ENCODE results near the gene STARD3NL.

The STARD3NL gene

GRCh38 chr7:38273286-38273995, 95.4 kb downstream of the STARD3NL start, which contains the start of gene TARP:
TSS of gene TARP (minus strand) at chr7:38273636.
- Histone ChIP-seq H3K4me1 (ENCODE audit: insufficient read depth, low read length, poor library complexity, severe bottlenecking) (no peaks in the 10 kb centered on the region), H3K9me2 (replicated peaks; ENCODE audit: low read depth, low read length) (no peaks in the 10 kb centered on the region), H3K9me3 (ENCODE audit: insufficient read depth, low read depth, low read length) (no peaks in the 10 kb centered on the region), H3K36me3 (ENCODE audit: insufficient read depth, low read length) (no peaks in the 10 kb centered on the region), H4K20me1 (ENCODE audit: insufficient read depth, low read length, poor library complexity, severe bottlenecking) (no peaks in the 10 kb centered on the region), H3K4me2 (ENCODE audit: low read depth, low read length, poor library complexity, severe bottlenecking) (no peak within 1 kb of the TSS), H3K79me2 (ENCODE audit: insufficient read depth, low read length) (no peaks in the 10 kb centered on the region), H2AFZ (ENCODE audit: low read length) (no peak within 1 kb of the TSS), H3K27me3 (ENCODE audit: insufficient read depth, low read length, poor library complexity, severe bottlenecking) (no peaks in the 10 kb centered on the region), H3F3A (ENCODE audit: low read depth) (no peaks in the 10 kb centered on the region), H3K9ac (ENCODE audit: low read depth, low read length, poor library complexity, severe bottlenecking) (no peak within 1 kb of the TSS), H3K4me3 (ENCODE audit: low read length, poor library complexity, severe bottlenecking) (no peak within 1 kb of the TSS)
- TF ChIP-seq EZH2phosphoT487 (IDR thresholded peaks at IDR 0.05; ENCODE audit: borderline replicate concordance) (no peak), CTCF (conservative IDR thresholded peaks at IDR 0.05; ENCODE audit: low read length) (no peak)

- Histone ChIP-seq H3K27me3 (ENCODE audit: insufficient read depth, low read length, poor library complexity, severe bottlenecking) (no peaks in the 10 kb centered on the region), H3K9me2 (replicated peaks; ENCODE audit: low read depth, low read length) (no peaks in the 10 kb centered on the region), H2AFZ (ENCODE audit: low read length) (no peak overlapping the region), H4K20me1 (ENCODE audit: insufficient read depth, low read length, poor library complexity, severe bottlenecking) (no peaks in the 10 kb centered on the region), H3K4me2 (ENCODE audit: low read depth, low read length, poor library complexity, severe bottlenecking) (no peak overlapping the region), H3K4me1 (ENCODE audit: insufficient read depth, low read length, poor library complexity, severe bottlenecking) (no peaks in the 10 kb centered on the region), H3K4me3 (ENCODE audit: low read length, poor library complexity, severe bottlenecking) (no peak overlapping the region), H3K36me3 (ENCODE audit: insufficient read depth, low read length) (no peaks in the 10 kb centered on the region), H3K79me2 (ENCODE audit: insufficient read depth, low read length) (no peaks in the 10 kb centered on the region), H3K9me3 (ENCODE audit: insufficient read depth, low read depth, low read length) (no peaks in the 10 kb centered on the region), H3F3A (ENCODE audit: low read depth) (no peaks in the 10 kb centered on the region), H3K9ac (ENCODE audit: low read depth, low read length, poor library complexity, severe bottlenecking) (no peak overlapping the region)
- TF ChIP-seq EZH2phosphoT487 (IDR thresholded peaks at IDR 0.05; ENCODE audit: borderline replicate concordance) (no peak), CTCF (conservative IDR thresholded peaks at IDR 0.05; ENCODE audit: low read length) (no peak)
These were observed 96.4 kb downstream of the STARD3NL start for GRCh38 chr7:38274486-38274885.

- Histone ChIP-seq H3K4me3 (ENCODE audit: low read length, poor library complexity, severe bottlenecking) (no peak overlapping the region), H3K9me3 (ENCODE audit: insufficient read depth, low read depth, low read length) (no peaks in the 10 kb centered on the region), H3K9ac (ENCODE audit: low read depth, low read length, poor library complexity, severe bottlenecking) (no peak overlapping the region), H3K36me3 (ENCODE audit: insufficient read depth, low read length) (no peaks in the 10 kb centered on the region), H3K4me1 (ENCODE audit: insufficient read depth, low read length, poor library complexity, severe bottlenecking) (no peaks in the 10 kb centered on the region), H2AFZ (ENCODE audit: low read length) (no peak overlapping the region), H3K9me2 (replicated peaks; ENCODE audit: low read depth, low read length) (no peaks in the 10 kb centered on the region), H3K27me3 (ENCODE audit: insufficient read depth, low read length, poor library complexity, severe bottlenecking) (no peaks in the 10 kb centered on the region), H3K79me2 (ENCODE audit: insufficient read depth, low read length) (no peaks in the 10 kb centered on the region), H4K20me1 (ENCODE audit: insufficient read depth, low read length, poor library complexity, severe bottlenecking) (no peaks in the 10 kb centered on the region), H3K4me2 (ENCODE audit: low read depth, low read length, poor library complexity, severe bottlenecking) (no peak overlapping the region), H3F3A (ENCODE audit: low read depth) (no peaks in the 10 kb centered on the region)
- TF ChIP-seq EZH2phosphoT487 (IDR thresholded peaks at IDR 0.05; ENCODE audit: borderline replicate concordance) (no peak), CTCF (conservative IDR thresholded peaks at IDR 0.05; ENCODE audit: low read length) (no peak)
These were observed 97.0 kb downstream of the STARD3NL start for GRCh38 chr7:38274927-38275620.
